Measurements from ENCODE around the gene PEX5L.
"Not testable (repeated sequence)": the region's sequence is repeated elsewhere in the genome, so short reads cannot be mapped to it uniquely, and the experiment has no call there.

PEX5L gene, protein sequence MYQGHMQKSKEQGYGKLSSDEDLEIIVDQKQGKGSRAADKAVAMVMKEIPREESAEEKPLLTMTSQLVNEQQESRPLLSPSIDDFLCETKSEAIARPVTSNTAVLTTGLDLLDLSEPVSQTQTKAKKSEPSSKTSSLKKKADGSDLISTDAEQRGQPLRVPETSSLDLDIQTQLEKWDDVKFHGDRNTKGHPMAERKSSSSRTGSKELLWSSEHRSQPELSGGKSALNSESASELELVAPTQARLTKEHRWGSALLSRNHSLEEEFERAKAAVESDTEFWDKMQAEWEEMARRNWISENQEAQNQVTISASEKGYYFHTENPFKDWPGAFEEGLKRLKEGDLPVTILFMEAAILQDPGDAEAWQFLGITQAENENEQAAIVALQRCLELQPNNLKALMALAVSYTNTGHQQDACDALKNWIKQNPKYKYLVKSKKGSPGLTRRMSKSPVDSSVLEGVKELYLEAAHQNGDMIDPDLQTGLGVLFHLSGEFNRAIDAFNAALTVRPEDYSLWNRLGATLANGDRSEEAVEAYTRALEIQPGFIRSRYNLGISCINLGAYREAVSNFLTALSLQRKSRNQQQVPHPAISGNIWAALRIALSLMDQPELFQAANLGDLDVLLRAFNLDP

DNA sequence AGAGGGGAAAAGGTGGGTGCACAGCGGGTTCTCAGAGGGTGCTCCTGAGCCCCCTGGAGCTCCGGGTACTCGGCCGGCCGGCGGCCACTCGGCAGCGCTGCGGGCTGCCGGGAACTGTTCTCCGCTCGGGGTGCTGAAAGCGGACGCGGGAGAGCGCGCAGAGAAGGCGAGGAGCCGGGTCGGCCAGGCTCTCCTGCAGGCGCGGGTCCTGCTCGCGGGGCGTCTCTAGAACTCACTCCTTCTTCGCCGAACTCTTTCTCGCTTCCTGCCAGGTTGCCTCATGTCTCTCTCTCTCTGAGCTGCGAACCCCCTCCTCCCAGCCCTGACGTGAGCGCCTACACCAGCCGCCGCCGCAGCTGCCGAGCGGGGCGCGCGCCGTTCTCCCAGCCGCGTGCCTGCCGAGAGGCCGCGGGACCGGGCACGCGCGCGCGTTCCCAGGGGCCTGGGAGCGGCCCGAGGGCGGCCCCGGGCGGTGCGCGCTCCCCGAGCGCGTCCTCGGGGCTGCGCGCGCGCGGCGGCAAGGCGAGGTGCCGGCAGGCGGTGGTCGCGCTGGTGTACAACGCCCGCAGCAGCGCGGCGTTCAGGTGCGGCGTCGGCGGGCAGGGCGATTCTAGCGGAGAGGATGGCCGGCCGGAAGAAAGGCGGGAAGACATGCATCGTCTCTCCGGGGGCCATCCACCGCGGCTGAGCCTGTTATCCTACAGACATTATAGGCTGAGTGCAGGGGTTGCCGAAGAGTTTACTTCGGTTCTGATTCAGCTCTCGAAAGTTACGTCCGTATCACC lies at the start of gene PEX5L:
PEX5L (minus strand) TSS at position 267 of the 785 bp plus-strand sequence. CDS start 338 bp downstream, outside the sequence.
- DNase-seq = no peak

DNA sequence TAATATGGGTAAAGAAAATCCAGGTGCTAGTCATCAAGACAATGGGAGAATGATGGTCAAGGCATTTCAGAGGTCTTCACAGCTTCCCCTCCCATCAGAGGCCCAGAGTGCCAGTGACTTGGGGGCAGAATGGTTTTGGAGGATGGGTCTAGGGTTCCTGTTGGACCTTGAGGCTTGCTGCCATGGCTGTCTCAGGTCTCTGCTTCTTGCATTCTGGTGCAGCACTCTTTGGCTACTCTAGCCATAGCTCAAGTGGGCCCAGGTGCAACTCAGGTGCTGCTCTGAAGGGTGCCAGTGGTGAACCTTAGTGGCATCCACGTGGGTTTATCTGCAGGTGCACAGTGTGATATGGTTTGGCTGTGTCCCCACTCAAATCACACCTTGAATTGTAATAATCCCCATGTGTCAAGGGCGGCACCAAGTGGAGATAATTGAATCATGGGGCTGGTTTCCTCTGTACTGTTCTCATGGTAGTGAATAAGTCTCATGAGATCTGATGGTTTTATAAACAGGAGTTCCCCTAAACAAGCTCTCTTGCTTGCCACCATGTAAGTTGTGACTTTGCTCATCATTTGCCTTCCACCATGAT lies 48.5 kb upstream of the PEX5L start:
- no peak for DNase-seq

DNA sequence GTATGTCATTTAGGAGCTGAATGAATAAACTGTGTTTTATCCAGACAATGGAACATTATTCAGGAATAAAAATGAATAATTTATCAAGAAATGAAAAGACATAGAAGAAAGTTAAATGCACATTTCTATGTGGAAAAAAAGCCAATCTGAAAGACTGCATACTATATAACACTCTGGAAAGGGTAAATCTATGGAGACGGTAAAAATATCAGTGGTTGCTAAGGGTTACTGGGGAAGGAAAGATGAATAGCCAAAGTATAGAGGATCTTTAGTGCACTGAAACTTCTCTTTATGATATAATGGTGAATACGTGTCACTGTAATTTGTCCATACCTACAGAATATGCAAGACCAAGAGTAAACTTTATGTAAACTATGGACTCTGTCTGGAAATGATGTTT lies 46.0 kb upstream of the PEX5L start:
- DNase-seq = no peak

GRCh38 chr3:180078592-180078991 lies 41.9 kb upstream of the PEX5L start:
- DNase-seq = no peak

DNA sequence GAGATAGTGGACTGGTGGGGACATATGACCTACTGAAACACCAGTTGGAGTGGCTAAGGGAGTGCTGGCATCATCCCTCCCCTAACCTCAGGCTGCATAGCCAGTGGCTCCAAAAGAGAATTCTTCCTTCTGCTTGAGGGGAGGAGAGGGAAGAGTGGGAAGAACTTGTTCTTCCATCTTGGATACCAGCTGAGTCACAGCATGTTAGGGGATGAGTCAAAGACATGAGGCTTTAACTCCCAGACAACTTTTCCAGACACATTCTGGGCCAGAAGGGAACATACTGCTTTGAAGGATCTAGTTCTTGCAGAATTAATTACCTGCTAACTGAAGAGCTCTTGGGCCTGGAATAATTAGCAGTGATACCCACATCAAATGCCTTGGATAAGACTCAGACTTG lies 36.8 kb upstream of the PEX5L start:
- no peak for DNase-seq

DNA sequence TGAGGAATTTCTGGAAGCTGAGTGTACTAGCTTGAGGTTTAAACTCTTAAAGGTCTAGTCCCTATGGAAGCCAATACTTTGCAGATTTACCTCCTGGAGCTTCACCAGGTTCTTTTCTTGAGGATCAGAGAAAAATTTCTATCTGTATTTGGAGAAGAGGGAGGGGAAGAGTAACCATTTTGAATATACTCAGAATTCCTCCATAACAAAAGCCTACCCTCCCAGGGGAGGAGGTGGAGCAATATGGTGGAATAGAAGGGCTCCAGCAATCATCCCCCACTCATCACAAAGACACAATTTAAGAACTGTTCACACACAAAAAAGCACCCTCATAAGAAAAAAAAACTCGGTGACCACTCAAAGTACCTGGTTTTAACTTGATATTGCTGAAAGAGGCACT lies 36.0 kb upstream of the PEX5L start:
- DNase-seq = no peak

DNA sequence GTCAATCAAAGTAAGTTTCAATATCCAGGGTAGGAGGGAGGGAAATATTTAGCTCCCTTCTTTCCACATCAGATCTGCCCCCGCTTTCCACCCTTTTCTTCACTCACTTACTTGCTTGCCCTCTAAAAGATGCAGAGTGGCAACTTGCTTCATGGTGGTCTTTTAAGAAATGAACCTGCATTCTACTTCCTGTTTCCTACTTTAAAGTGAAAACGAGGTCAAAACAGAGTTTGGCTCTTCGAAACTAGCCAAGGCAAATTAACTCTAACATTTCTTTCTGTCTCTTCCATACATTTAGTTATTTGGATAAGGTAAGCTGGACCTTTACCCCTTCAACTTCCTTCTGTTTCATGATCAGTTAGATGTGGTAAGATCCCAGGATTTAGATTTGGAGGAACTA lies 34.2 kb upstream of the PEX5L start:
- DNase-seq = no peak

DNA sequence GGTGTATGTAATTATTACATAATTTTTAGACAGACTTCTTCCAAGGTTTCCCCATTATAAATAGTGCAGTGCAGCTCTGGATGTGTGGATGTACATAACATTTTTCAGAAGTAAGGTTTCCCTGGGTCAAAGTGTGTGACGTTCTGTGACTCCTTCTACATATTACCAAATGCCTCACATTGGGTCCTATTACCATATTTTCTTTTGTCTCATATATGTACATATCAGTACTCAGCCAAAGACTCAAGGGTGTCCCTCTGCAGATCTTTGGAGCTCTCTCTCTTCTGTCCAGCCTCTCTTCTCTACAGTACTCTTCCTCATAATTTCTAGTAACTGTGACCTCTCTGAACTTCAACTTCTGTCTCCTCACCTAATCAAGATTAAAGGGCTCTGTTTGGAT lies 31.3 kb upstream of the PEX5L start:
- DNase-seq = no peak

DNA sequence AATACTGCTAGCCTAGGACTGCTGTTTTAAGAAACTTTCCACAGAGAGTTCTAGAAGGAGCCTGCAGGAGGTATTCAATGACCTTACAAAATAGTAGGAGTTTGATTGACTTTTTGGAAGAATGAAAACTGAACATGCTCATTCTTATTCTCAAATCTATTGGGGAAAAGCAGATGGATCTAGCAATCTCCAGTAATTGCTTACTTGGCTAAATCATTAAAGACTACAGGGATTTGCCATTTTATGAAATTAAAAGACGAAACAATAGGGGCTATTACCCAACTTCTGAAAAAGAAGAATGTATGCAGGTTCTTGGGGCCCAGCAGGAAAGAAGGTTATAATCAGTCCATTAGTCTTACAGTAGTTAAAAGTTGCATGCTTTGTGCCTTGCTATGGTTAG lies 29.9 kb upstream of the PEX5L start:
- no peak for DNase-seq

DNA sequence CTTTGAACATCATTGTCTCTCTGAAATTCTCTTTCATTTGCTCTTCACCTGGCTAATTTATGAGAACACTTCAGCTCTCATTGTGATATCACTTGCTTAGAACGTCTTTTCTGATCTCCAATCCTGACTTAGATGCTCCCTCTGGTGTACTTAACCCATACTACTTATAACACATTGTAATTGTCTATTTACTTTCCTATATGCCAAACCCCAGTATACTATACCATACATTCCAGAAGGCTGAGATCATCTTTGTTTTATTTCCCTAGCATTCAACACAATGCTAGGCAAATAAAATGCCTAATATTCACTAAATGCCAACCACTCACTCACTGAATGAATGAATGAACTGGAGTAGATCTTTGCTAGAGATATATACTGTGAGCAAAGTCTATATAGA lies 27.0 kb upstream of the PEX5L start:
- DNase-seq = no peak

DNA sequence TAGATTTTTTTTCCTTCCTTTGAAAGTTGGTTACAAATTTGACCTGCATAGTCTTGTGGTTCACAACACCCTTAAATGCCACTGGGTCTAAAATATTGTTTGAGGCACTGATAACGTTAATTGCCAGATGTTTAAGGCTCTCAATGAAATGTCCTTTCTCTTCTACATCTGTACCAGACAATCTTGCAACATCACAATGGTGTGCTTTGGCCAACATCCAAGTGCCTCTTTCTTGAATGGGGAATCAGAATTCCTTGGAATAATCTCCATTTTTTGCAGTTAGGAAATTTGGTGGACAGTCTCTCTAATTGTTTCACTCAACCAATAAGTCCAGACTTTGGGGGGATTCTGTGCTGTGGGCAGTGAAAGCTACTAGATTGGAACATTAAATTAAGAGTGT lies 26.0 kb upstream of the PEX5L start:
- no peak for DNase-seq

- no peak for DNase-seq
Observed at GRCh38 chr3:180059356-180059755, 22.6 kb upstream of the PEX5L start.

- no peak for DNase-seq
Observed at GRCh38 chr3:180058238-180058637, 21.5 kb upstream of the PEX5L start.

- not testable (repeated sequence) for DNase-seq
Observed at GRCh38 chr3:180055656-180056055, 18.9 kb upstream of the PEX5L start.

DNA sequence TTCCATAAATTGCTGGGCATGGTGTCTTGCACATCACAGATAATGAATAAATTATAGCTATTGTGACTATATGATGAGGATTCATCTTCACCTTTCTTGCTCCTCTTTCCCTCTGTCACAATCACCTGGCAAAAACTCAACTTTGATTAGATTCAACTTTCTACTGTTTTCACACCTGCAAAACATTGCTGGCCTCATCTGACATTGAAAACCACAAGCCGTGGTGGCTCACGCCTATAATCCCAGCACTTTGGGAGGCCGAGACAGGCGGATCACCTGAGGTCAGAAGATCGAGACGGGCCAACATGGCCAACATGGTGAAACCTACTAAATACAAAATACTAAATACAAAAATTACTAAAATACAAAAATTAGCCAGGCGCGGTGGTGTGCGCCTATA lies 12.7 kb upstream of the PEX5L start:
- no peak for DNase-seq

- no peak for DNase-seq
Observed at GRCh38 chr3:180048840-180049239, 12.1 kb upstream of the PEX5L start.

DNA sequence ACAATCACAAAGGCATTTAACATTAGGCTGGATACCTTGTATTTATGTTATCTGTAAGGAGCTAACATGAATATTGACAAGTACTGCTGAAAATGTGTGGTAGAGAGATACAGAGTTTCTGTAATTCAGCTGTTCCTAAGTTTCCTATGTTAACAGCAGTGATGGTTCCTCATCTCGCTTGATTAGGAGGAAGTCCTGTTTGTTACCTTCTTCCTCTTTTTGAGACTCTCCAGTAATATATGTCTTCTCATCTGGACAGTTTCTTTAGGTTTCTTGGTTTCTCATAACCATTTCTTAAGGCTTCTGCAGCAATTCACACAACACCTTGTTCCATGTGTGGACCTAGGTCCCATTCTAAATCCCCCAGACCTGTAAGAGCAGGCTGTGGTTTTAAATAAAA lies 11.4 kb upstream of the PEX5L start:
- no peak for DNase-seq

GRCh38 chr3:180040966-180041365 lies 4.2 kb upstream of the PEX5L start:
- no peak for DNase-seq

GRCh38 chr3:180036092-180036670 lies 556 bp downstream of the PEX5L start:
- DNase-seq = no peak

DNA sequence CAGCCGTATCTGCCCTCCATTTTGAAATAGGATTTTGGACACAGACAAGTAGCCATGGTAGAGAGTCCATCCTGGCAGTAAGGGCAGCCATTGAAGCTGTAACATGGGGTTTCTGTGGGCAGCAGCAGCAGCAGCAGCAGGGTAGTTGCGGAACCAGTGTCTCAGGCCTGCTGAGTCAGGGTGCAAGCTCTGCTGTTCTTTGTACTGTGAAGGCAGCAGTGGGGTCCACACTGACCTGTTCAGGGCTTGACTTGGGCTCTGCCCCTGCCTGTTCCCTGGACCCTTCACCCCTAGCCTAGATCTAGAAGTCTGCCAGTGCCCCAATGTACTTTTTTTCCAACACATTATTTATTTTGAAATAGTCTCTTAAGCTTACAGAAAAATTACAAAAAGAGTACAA lies 9.7 kb downstream of the PEX5L start:
- no peak for DNase-seq

GRCh38 chr3:180018543-180018942 lies 18.2 kb downstream of the PEX5L start:
- DNase-seq = no peak

DNA sequence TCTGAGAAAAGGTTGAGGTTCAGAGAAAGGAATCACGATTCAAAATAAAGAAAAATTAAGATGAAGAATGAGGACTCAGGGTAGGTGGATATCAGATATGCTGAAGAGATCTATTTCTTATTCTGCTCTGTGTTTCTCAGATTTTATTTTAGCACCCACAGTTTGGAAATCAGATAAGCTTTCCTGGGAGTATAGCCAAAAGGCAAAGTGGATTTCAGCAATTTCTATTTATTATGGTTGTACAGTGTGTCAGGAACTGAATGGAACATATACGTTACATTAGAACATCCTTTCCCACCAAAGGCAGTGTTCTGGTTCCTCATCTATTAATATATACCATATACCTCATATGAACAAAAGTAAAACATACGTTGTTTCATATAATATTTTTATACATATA lies 18.9 kb downstream of the PEX5L start:
- DNase-seq = no peak

GRCh38 chr3:180011927-180012326 lies 24.8 kb downstream of the PEX5L start:
- no peak for DNase-seq
